Measurements from ENCODE around the gene SAMD11.
A peak's percentile ranks its signal among the peaks of the same experiment; 100 is the strongest.
"Not testable (repeated sequence)": the region's sequence is repeated elsewhere in the genome, so short reads cannot be mapped to it uniquely, and the experiment has no call there.

Gene SAMD11

DNA sequence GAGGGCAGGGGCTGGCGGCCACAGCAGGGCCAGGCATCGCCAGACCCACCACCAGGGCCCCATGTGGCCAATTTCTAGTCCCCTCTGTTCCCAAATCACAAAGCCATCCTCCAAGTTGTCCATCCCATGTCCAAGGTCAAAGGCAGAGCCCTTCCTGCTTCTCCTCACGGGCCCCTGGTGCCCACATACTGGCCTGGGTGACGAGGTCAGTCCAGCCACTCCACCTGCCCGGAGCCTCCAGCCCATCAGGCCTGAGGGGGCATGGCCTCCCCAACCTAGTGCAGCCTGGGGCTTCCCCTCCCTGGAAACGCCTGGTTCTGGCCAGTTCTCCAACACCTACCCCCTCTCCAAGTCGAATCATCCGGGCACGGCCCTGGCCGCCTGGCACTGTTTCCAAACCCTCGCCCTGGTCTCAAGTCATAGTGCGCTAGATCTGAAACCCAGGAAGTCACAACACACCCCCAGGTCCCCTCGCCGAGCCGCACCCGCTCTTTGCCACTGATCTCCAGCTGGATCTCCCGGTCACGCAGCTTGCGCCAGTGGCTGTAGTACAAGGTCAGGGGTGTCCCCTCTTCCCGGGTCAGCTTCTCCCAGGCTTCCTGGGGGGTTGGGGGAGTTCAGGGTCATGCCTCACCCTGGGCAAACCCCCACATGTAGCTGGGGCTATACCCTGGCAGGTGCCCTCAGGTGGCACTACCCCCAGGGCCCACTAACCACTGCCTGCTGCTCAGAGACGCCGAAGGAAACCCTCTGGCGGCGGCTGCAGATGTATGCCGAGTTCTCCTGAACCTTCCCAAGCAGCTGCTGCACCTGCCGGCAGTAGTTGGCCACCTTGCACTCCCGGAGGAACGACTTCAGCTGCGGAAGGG, 22.2 kb downstream of the SAMD11 start:
- no peak for DNase-seq (ENCODE audit: low spot score)

DNA sequence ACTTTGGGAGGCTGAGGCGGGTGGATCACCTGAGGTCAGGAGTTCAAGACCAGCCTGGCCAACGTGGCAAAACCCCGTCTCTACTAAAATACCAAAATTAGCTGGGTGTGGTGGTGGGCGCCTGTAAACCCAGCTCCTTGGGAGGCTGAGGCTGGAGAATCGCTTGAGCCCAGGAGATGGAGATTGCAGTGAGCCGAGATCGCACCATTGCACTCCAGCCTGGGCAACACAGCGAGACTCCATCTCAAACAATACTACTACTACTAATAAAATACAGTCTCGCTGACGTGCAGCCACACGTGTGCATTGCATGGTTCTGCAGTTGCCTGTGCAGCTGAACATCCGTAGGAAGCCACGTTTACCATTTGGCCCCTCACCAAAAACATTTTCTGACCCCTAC, 23.1 kb downstream of the SAMD11 start:
- not testable (repeated sequence) for DNase-seq (ENCODE audit: low spot score)

DNA sequence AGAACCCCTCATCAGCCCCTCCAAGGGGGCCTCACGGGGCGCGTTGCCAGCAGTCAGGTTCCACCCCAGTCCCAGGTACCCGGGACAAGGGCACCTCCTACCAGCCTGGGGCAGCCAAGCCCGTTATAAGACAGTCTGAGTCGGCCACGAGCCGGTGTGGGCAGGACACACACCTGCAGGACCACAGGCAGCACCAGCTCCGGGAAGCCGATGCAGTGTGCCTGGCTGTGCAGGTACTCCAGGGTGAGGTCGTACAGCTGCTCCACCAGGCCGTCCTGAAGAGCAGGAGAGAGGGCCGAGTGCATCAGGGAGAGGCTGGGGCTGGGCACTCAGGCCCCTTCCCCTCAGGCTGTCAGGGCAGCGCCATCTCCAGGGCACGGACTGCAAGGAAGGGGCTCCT, 24.2 kb downstream of the SAMD11 start:
- no peak for DNase-seq (ENCODE audit: low spot score)

DNA sequence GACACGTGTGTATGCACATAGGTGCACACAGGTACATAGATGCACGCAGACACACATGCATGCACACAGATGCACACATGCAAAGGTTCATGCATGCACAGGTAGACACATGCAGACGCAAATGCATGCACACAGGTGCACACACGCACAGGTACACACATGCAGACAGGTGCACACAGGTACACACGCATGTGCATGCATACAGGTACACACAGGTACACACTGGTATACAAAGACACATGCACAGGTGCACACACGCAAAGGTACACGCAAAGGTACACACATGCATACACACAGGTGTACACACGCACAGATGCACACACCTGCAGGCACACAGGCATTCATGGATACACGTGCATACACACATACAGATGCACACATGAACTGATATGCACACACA, 26.5 kb downstream of the SAMD11 start:
- no peak for DNase-seq (ENCODE audit: low spot score)

DNA sequence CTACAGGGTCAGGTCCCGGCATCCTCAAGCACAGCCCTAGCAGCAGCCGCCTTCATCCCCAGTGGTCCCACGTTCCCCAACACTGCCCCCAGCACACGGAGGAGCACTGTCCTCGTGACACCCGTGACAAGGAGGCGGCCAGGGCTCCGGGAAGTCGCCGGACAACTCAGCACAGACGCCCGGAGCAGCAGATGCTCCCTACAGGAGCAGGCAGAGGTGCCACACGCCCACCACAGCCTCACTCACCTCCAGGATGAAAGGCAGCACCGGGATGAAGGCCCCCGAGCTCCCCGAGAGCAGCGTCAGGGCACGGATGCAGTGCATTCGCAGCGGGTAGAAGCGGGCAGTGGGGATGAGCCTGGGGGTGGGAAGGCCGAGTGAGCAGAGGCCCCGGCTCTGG, 27.2 kb downstream of the SAMD11 start:
- no peak for DNase-seq (ENCODE audit: low spot score)

DNA sequence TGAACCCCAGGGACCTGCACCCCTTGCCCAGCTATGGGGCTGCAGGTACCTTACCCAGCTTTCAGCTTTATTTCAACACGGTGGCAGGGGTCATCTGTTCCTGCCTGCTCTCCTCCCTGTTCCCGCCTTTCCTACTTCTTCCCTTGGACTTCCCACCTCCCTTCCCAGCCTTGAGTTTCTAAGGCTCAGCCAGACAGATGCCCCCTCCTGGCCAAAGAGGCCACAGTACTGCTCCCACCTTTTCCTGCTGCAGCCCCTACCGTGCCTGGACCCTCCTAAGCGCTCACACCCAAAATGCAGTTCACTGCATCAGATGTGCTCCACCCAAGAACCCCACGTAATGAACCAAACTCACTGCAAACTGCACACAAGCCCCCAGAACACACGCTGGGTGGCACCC, 27.6 kb downstream of the SAMD11 start:
- DNase-seq (ENCODE audit: low spot score): no peak

DNA sequence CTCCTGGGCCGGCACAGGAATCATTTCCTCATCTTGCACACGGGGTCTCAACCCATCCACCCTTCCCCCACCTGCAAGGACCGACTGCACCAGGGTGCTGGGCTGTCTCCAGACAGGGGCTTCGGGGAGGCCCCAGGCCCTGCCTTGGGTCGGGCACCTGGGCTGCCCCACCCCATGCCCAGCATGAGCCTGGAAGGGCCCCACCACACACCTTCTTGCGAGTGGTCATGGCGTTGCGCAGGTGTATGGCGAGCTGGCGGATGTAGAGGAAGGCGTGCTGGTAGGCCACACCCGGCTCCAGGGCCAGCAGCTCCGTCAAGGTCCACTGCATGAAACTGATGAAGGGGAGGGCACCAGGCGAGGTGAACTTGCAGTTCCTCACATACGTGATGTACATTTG, 28.5 kb downstream of the SAMD11 start:
- no peak for DNase-seq (ENCODE audit: low spot score)

DNA sequence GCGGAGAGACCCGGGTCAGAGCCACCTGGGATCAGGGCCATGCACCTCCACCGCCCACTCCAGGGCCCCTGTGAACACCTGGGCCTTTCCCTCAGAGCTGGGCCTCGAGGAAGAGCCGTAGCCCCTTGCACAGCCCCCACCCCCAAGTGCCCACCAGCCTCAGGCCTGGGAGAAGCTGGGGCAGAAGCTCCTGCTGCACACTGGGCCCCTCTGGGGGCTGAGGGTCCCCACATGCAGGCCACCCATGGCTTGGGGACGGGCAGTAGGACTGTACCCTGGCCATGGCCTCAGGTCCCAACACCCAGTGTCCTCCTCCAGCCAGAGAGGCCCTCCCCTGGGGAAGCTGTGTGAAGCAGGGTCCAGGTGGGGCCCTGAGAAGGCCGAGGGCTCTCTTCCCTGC, 28.9 kb downstream of the SAMD11 start:
- no peak for DNase-seq (ENCODE audit: low spot score)

DNA sequence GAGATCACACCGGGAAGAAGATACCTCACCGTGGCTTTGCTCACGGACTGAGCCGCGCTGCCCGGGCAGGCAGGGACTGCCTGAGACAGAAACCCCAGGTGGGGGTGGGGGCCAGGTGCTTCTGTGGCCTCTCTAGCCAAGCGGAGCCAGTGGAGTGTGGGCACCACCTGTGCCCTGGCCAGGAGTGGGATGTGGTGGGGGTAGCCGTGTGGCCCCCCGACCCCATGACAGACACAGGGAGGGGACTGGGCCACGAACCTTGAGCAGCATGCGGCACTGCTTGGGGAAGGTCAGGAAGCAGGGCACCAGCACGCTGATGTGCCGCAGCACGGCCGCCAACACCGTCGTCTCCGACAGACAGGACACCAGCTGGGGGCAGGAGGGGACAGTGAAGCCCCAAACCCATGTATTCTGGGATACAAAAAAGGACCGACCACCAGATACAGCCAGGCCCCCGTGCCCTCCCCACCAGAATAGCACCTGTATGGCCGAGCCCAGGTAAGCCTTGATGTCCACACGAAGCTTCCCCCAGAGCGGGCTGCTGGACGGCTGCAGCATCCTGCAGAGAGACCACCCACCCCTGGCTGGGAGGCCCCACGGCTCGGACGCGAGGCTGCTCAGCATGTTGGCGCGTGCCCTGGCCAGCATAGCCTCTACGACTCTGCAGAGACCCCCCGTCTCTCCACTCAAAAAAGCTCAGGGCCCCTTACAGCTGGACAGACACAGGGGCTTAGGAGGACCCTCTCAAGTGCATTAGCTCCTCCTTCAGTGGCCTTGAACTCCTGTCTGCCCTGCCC, 30.0 kb downstream of the SAMD11 start:
- no peak for DNase-seq (ENCODE audit: low spot score)

DNA sequence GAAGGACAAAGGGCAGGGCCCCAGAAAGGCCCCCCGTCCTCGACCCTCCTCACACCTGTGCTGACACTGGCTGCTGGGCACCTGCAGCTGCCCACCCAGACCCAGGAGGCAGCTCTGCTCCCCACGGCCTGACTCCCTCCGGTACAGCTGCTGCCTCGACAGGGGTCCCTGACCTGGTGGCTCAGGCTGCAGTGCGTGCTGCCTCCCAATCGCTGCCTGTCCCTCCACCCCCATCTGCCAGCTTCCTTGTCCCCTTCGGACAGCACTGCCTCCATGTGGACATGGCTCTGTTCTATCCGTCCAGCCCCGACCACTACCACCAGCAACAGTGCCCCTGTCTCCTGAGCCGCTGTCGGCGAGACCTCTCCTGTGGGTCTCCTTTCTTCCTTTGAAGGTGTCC, 31.2 kb downstream of the SAMD11 start:
- no peak for DNase-seq (ENCODE audit: low spot score)

DNA sequence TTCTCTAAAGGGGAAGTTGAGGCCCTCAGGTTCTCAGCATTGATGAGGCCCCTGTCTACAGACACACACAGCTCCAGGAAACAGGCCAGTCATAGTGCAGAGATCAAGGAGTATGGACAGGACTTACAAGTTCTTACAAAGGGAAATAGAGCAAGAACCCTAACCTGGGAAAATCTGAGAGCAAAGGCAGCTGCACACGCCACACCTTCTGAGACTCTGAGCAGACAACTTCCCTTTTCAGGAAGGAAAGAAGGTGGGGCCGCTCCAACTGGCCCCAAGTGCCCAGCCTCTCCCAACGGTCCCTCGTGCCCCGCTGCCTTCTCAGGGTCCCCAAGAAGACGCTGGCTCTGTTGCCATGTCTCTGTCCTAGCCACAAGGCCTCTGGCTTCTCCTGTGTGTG, 31.8 kb downstream of the SAMD11 start:
- DNase-seq (ENCODE audit: low spot score): no peak

DNA sequence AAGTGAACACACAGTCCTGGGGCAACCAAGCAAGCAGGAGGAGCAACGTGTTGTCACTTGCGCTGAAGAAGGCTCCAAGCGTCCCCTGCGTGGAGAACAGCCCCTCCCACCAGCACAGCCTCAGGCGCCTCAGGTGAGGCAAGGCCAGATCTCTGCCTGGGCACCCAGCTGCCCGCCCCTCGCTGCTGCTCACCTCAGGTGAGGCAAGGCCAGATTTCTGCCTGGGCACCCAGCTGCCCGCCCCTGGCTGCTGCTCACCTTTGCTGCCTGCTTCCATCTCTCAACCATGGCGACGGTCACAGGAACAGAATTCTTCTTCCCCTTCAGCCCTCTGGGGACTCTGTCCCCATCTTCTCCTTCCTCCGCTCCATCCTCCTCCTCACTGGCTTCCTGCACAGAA, 32.9 kb downstream of the SAMD11 start:
- DNase-seq (ENCODE audit: low spot score): no peak

DNA sequence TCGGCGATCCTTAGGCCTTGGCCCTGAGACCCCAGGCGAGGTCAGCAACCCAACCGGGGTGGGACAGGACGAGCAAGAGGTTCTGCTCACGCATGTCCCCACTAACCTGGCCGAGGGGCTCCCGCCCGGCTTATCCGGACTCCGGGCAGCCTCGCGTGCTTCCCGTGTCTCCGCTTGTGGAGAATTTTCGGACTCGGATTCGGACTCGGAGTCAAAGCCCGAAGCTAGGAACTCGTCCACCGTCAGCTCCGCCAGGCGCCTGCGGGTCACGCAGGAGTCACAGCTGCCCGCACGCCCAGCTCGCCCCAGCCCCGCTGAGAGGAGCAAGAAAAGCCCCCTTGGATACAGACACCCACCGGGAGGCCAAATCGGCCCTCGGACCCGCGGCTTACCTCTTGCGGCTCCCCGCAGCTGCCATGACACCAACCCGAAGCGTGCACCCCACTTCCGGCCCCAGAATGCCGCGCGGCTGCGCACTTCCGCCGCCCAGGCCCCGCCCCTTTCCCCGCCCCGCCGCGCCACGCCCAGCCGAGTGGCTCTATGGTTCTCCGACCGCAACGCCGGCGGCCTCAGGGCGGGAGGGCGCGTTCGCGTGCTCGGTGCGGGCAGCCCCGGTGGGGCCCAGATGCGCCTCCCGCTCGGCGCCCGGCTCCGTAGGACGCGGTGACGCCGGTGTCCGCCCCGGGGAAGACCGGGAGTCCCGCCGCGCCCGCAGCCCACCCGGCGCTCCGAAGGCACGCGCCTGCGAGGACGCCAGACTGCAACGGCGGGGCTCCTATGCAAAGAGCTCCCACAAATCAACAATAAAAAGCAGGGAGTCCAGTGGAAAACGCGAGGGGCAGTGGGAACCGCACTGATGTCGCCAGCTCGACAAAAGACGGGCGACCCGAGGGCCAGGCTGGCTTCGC, 35.4 kb downstream of the SAMD11 start, which contains the start of gene NOC2L:
Gene NOC2L (minus strand): TSS at position 434 of the 908 bp plus-strand sequence. CDS start 16 bp downstream, at position 418.
- peak; percentile 92 for DNase-seq (ENCODE audit: low spot score)

DNA sequence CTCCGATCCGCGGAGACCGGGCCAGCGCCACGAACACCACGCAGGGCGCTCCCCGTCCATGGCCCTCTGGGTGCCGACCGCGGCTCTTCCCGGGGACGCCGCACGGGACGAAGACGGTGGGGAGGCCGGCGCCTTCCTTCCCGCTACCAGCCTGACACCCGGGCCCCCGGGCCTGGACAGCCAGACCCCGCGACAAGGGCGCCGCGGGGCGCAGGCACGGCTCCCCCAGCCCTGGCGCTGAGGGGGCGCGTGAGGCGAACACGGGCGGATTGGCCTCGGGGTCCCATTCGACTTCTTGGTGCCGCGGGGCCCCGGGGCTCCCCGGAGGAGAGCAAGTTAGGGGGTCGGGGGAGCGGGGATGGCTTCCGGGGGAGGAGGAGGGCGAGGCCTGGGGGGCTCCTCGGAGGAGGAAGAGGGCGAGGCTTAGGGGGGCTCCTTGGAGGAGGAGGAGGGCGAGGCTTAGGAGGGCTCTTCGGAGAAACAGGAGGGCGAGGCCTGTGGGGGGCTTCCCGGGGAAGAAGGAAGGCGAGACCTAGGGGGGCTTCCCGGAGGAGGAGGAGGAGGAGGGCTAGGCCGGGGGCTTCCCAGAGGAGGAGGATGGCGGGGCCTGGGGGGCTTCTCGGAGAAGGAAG, 36.1 kb downstream of the SAMD11 start:
- DNase-seq (ENCODE audit: low spot score): no peak

DNA sequence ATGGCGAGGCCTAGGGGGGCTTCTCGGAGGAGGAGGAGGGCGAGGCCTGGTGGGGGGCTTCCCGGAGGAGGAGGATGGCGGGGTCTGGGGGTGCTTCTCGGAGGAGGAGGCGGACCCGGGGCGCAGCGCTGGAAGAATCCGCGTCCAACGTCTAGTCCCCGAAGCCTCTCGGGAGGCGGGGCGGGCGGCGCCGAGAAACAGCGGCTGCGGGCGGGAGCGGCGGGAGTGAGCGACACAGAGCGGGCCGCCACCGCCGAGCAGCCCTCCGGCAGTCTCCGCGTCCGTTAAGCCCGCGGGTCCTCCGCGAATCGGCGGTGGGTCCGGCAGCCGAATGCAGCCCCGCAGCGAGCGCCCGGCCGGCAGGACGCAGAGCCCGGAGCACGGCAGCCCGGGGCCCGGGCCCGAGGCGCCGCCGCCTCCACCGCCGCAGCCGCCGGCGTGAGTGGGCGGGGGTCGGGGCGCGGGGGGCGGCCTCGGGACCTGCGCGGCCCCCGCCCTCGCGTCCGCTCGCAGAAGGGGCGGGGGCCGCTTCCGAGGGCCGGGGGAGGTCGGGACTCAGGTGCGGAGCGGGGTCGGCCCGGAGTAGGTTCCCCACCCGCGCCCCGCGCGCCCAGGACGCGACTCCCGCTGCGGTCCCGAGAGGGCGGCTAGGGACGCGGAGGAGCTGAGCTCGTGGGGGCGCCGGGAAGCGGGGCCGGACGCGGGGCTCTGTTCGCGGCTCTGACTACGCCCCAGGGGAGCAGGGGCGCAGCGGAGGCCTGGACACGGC, 36.8 kb downstream of the SAMD11 start, which contains the start of gene KLHL17:
Gene KLHL17 (plus strand): TSS at position 222 of the 769 bp plus-strand sequence. CDS start 110 bp downstream, at position 332.
- peak; percentile 72 for DNase-seq (ENCODE audit: low spot score)

DNA sequence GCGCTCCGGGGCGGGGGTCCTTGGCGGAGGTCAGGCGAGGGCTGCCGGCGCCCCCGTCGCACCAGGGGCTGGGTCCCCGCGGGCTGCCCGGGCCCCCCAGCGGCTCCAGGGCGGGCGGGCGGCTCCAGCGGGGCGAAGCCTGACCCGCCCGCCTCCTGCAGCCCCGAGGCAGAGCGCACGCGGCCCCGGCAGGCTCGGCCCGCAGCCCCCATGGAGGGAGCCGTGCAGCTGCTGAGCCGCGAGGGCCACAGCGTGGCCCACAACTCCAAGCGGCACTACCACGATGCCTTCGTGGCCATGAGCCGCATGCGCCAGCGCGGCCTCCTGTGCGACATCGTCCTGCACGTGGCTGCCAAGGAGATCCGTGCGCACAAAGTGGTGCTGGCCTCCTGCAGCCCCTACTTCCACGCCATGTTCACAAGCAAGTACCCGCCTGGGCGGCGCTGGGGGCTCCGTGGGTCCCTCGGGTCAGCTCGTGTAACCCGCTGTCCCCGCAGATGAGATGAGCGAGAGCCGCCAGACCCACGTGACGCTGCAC, 37.5 kb downstream of the SAMD11 start:
- DNase-seq (ENCODE audit: low spot score): no peak

DNA sequence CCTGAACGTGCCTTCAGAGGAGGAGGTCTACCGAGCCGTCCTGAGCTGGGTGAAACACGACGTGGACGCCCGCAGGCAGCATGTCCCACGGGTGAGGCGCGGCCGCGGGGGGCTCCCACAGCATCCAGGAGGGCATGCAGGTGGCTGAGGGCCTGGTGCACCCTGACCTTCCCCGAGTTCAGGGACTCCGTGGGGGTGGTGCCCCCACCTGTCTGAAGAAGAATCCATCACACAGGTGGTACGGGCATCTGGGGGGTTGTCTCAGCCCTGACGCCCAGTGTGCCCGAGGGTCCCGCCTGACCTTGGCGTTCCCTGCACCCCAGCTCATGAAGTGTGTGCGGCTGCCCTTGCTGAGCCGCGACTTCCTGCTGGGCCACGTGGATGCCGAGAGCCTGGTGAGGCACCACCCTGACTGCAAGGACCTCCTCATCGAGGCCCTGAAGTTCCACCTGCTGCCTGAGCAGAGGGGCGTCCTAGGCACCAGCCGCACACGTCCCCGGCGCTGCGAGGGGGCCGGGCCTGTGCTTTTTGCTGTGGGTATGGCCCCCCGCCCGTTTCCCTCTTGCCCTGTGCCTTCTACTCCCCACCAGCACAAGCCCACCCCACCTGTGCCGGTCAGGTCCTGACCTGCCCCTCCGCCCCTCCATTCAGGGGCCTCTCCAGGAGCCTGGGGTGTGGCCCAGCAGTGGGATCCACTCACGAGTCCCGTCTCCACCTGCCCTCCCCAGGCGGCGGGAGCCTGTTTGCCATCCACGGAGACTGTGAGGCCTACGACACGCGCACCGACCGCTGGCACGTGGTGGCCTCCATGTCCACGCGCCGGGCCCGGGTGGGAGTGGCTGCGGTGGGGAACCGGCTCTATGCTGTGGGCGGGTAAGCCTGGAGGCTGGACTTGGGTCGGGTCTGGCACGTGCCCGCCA, 38.9 kb downstream of the SAMD11 start:
- DNase-seq (ENCODE audit: low spot score): no peak

DNA sequence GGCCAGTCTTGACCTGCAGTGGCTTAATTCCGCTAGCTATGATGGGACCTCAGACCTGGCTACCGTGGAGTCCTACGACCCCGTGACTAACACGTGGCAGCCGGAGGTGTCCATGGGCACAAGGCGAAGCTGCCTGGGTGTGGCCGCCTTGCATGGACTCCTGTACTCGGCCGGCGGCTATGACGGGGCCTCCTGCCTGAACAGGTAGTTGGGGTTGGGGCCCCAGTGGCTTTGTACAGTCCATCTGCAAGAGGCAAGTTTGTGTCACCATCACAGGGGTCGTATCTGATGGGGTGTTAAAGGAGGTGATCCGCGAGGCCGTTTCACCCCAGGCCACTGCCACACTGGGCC, 39.6 kb downstream of the SAMD11 start:
- no peak for DNase-seq (ENCODE audit: low spot score)

DNA sequence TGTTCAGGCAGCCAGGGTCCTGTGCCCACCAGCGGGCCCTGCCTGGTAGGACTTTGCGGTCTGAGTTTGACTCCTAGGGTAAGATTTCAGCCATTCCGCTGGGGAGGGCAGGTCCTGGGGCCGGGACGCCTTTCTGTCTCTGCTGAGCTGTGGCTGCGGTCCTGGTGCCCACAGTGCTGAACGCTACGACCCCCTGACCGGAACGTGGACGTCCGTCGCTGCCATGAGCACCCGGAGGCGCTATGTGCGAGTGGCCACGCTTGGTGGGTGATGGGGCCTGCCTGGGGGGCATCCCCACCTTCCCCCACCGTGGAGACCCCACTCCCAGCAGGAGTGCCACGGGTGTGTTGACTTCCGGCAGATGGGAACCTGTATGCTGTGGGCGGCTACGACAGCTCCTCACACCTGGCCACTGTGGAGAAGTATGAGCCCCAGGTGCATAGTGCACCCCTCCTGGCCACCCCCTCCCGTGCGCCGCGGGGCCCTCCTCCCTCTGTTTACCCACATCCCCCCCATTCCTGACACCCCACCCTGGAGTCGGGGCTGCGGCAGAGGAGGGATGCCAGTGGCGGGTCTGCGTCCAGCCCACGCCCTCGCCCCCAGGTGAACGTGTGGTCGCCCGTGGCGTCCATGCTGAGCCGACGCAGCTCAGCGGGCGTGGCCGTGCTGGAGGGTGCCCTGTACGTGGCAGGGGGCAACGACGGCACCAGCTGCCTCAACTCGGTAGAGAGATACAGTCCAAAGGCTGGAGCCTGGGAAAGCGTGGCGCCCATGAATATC, 40.2 kb downstream of the SAMD11 start:
- no peak for DNase-seq (ENCODE audit: low spot score)
